ENCODE results near the gene SLC7A6OS.
"Not testable (repeated sequence)": the region's sequence is repeated elsewhere in the genome, so short reads cannot be mapped to it uniquely, and the experiment has no call there.

SLC7A6OS gene

GRCh38 chr16:68297908-68298307 lies 12.8 kb downstream of the SLC7A6OS start:
- no peak for DNase-seq

- DNase-seq: no peak
Measured at GRCh38 chr16:68296693-68297092, 14.1 kb downstream of the SLC7A6OS start.

GRCh38 chr16:68296291-68296690 lies 14.5 kb downstream of the SLC7A6OS start:
- DNase-seq: no peak

- no peak for DNase-seq
Measured at GRCh38 chr16:68292425-68292824, 18.3 kb downstream of the SLC7A6OS start.

- no peak for DNase-seq
Measured at GRCh38 chr16:68291227-68291626, 19.5 kb downstream of the SLC7A6OS start.

- no peak for DNase-seq
Measured at GRCh38 chr16:68290450-68290849, 20.3 kb downstream of the SLC7A6OS start.

- DNase-seq: no peak
Measured at GRCh38 chr16:68289621-68290329, 21.0 kb downstream of the SLC7A6OS start.

- no peak for DNase-seq
Measured at GRCh38 chr16:68289202-68289601, 21.5 kb downstream of the SLC7A6OS start.

- DNase-seq: not testable (repeated sequence)
Measured at GRCh38 chr16:68288796-68289195, 21.9 kb downstream of the SLC7A6OS start.

- no peak for DNase-seq
Measured at GRCh38 chr16:68288252-68288650, 22.5 kb downstream of the SLC7A6OS start.

GRCh38 chr16:68287276-68288251 lies 23.2 kb downstream of the SLC7A6OS start:
- no peak for DNase-seq

GRCh38 chr16:68286153-68287074 lies 24.3 kb downstream of the SLC7A6OS start:
- DNase-seq: no peak

- no peak for DNase-seq
Measured at GRCh38 chr16:68285683-68286082, 25.1 kb downstream of the SLC7A6OS start.

- no peak for DNase-seq
Measured at GRCh38 chr16:68284847-68285246, 25.9 kb downstream of the SLC7A6OS start.

GRCh38 chr16:68283801-68284598 lies 26.7 kb downstream of the SLC7A6OS start:
- DNase-seq: no peak

- DNase-seq: no peak
Measured at GRCh38 chr16:68283346-68283745, 27.4 kb downstream of the SLC7A6OS start.

- DNase-seq: no peak
Measured at GRCh38 chr16:68282064-68282452, 28.7 kb downstream of the SLC7A6OS start.

- no peak for DNase-seq
Measured at GRCh38 chr16:68281368-68282063, 29.2 kb downstream of the SLC7A6OS start.

GRCh38 chr16:68279726-68280558 lies 30.8 kb downstream of the SLC7A6OS start:
- no peak for DNase-seq

GRCh38 chr16:68276223-68276622 lies 34.5 kb downstream of the SLC7A6OS start:
- no peak for DNase-seq
